ENCODE measurements around the gene NEK1. TPM values are rescaled to one million over a fixed set of nuclear protein-coding genes. Genes with fewer than 3 reads are reported as not detected.

Gene NEK1
- total and polyA plus RNA-seq, 2 of the 8 experiments (the other 6 are each of a cell fraction or from before 2014, with no cell fraction given), result 3.9 to 11.7 TPM

- TF ChIP-seq, protein P1, sequence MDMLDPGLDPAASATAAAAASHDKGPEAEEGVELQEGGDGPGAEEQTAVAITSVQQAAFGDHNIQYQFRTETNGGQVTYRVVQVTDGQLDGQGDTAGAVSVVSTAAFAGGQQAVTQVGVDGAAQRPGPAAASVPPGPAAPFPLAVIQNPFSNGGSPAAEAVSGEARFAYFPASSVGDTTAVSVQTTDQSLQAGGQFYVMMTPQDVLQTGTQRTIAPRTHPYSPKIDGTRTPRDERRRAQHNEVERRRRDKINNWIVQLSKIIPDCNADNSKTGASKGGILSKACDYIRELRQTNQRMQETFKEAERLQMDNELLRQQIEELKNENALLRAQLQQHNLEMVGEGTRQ (IDR thresholded peaks at IDR 0.05; ENCODE audit: low read length), result no peak
- TF ChIP-seq GABPA (IDR thresholded peaks at IDR 0.05; ENCODE audit: borderline replicate concordance, insufficient read depth, low read length) (no peak), KDM5A (IDR thresholded peaks at IDR 0.05; ENCODE audit: low read length) (no peak), CEBPB (IDR thresholded peaks at IDR 0.05; ENCODE audit: low read depth, low read length) (no peak), JUN (IDR thresholded peaks at IDR 0.05; ENCODE audit: low read depth, low read length) (no peak)
Observed at GRCh38 chr4:169644802-169645201, 32.4 kb upstream of the NEK1 start (continued).
